Keratinocyte (primary cell): Measurements from ENCODE around the gene CD46. TPM values are rescaled to one million over a fixed set of nuclear protein-coding genes. Genes with fewer than 3 reads are reported as not detected.

ENCODE experiments used
- DNase-seq: peaks from one replicate; pipeline ENCODE4 v3.0.0-alpha.2; 2011; ENCODE audit warnings: low read depth, missing footprints, low spot score
- FAIRE-seq: peaks from 2 replicates; lab custom pipeline; 2011; peaks lifted over from hg19 to GRCh38; lab: Jason Lieb, UNC
- H2AFZ ChIP-seq: 2 replicates; pipeline ENCODE4 v1.6.0; 2012; ENCODE audit warnings: low read length, control low read depth, inconsistent platforms; ENCODE audit not compliant: control insufficient read depth
- H3K27ac ChIP-seq: 2 replicates; pipeline ENCODE4 v1.5.1; 2011; ENCODE audit warnings: low read length; ENCODE audit not compliant: control insufficient read depth, insufficient read depth
- H3K27me3 ChIP-seq: 3 replicates; pipeline ENCODE4 v1.6.0; 2011; ENCODE audit warnings: low read length; ENCODE audit not compliant: control insufficient read depth, insufficient read depth; ENCODE audit errors: extremely low read depth
- H3K36me3 ChIP-seq, 2 experiments: 2 replicates in 1 of 2; 3 replicates in 1 of 2; pipeline ENCODE4 v1.5.1; 2011; ENCODE audit warnings: low read length in 2 of 2, mild to moderate bottlenecking in 1 of 2; ENCODE audit not compliant: control insufficient read depth in 2 of 2, insufficient read depth in 2 of 2; ENCODE audit errors: extremely low read depth in 1 of 2
- H3K4me1 ChIP-seq: 3 replicates; pipeline ENCODE4 v1.5.1; 2011; ENCODE audit warnings: low read length; ENCODE audit not compliant: control insufficient read depth, insufficient read depth; ENCODE audit errors: extremely low read depth
- H3K4me2 ChIP-seq: 3 replicates; pipeline ENCODE4 v1.6.0; 2011; ENCODE audit warnings: low read depth, low read length; ENCODE audit not compliant: control insufficient read depth, insufficient read depth; ENCODE audit errors: extremely low read depth
- H3K4me3 ChIP-seq, 3 experiments: fragments of 200-600 bp in 1 of 3; sonication (generic) in 1 of 3; 2 replicates in 2 of 3; 3 replicates in 1 of 3; pipeline ENCODE4 v1.5.1; 2011 to 2016; ENCODE audit warnings: low read length in 3 of 3, mild to moderate bottlenecking in 3 of 3, control low read depth in 2 of 3, inconsistent platforms in 1 of 3, low read depth in 1 of 3, mixed read lengths in 1 of 3, mixed run types in 1 of 3, moderate library complexity in 1 of 3; ENCODE audit not compliant: control insufficient read depth in 2 of 3, insufficient read depth in 2 of 3; ENCODE audit errors: extremely low read depth in 1 of 3
- H3K79me2 ChIP-seq: 2 replicates; pipeline ENCODE4 v1.6.0; 2012; ENCODE audit warnings: low read length; ENCODE audit not compliant: control insufficient read depth, insufficient read depth
- H3K9ac ChIP-seq: 3 replicates; pipeline ENCODE4 v1.6.0; 2011; ENCODE audit warnings: low read length; ENCODE audit not compliant: control insufficient read depth, insufficient read depth; ENCODE audit errors: extremely low read depth
- H3K9me1 ChIP-seq: 3 replicates; pipeline ENCODE4 v1.6.0; 2011; ENCODE audit warnings: low read length; ENCODE audit not compliant: control insufficient read depth, insufficient read depth; ENCODE audit errors: extremely low read depth
- H3K9me3 ChIP-seq: 2 replicates; pipeline ENCODE4 v1.5.1; 2012; ENCODE audit warnings: low read depth, low read length; ENCODE audit not compliant: control insufficient read depth
- H4K20me1 ChIP-seq: 3 replicates; pipeline ENCODE4 v1.6.0; 2011; ENCODE audit warnings: low read length; ENCODE audit not compliant: control insufficient read depth, insufficient read depth; ENCODE audit errors: extremely low read depth
- CTCF ChIP-seq, 3 experiments: IDR thresholded peaks in 1 of 3; conservative IDR thresholded peaks in 1 of 3; optimal IDR thresholded peaks in 1 of 3; 2 replicates in 2 of 3; 3 replicates in 1 of 3; pipeline versions ENCODE3 to v1.5.1; 2011; ENCODE audit warnings: low read length in 3 of 3, mild to moderate bottlenecking in 3 of 3, moderate library complexity in 2 of 3, control low read depth in 1 of 3, inconsistent platforms in 1 of 3; ENCODE audit not compliant: insufficient read depth in 2 of 3; ENCODE audit errors: extremely low read depth in 1 of 3
- EZH2 ChIP-seq: IDR thresholded peaks from one replicate; pipeline ENCODE4 v1.6.1; 2012; ENCODE audit warnings: inconsistent platforms, mild to moderate bottlenecking, low read length, moderate library complexity
- dilution Hi-C: fragments of 300-500 bp; cut with MboI; formaldehyde crosslinking; loops from one replicate; pipeline ENCODE4 v1.7.0; 2020; ENCODE audit warnings: low sequenced_read_pairs; ENCODE audit not compliant: extremely low pct_ligation_motif_present
- polyA plus RNA-seq, 5 experiments: library from polyadenylated mRNA; depleted of rRNA in 3 of 5; stranded (reverse) in 3 of 5; stranded (forward) in 1 of 5; unstranded in 1 of 5; fragments of >200 nt; gene quantifications; 1 replicate in 1 of 5; 2 replicates in 3 of 5; 3 replicates in 1 of 5; pipeline versions ENCODE4 v1.2.1 to v1.2.3, GENCODE V29; 2011 to 2012; ENCODE audit warnings: missing spikeins in 2 of 5, low read depth in 1 of 5, low replicate concordance in 1 of 5

The CD46 gene
- polyA plus RNA-seq, 1 donor (not counting 4 experiments of a cell fraction or from before 2014, with no cell fraction given): 298 TPM

- H3K4me3 ChIP-seq: no peak overlapping the region
- peaks cover 34% of the 10 kb centered on the region for H3K4me1 ChIP-seq
- DNase-seq (no peak), FAIRE-seq (peak; percentile 43)
- no peaks in the 10 kb centered on the region for H3K27me3 ChIP-seq
- dilution Hi-C loops: no loop called here
- H3K36me3 ChIP-seq: peaks cover 9 to 10% of the 10 kb centered on the region in 2 experiments
- peaks cover 70% of the 10 kb centered on the region for H3K79me2 ChIP-seq
- H3K9ac ChIP-seq: no peak overlapping the region
- H3K9me3 ChIP-seq: no peaks in the 10 kb centered on the region
- peaks cover 9% of the 10 kb centered on the region for H4K20me1 ChIP-seq
- H3K27ac ChIP-seq: peak overlapping the region; percentile 37
- no peaks in the 10 kb centered on the region for H3K9me1 ChIP-seq
- H3K4me2 ChIP-seq: peak overlapping the region; percentile 31
- no peak for TF ChIP-seq CTCF (optimal IDR thresholded peaks at IDR 0.05 in 1 of 3, IDR thresholded peaks at IDR 0.05 in 1 of 3, conservative IDR thresholded peaks at IDR 0.05 in 1 of 3; ENCODE audit: extremely low read depth in 1 of 3, insufficient read depth in 2 of 3, low read length in 3 of 3)
- no peak for TF ChIP-seq EZH2
- H2AFZ ChIP-seq: no peak overlapping the region
Observed at GRCh38 chr1:207755846-207756693, 4.2 kb downstream of the CD46 start.

DNA sequence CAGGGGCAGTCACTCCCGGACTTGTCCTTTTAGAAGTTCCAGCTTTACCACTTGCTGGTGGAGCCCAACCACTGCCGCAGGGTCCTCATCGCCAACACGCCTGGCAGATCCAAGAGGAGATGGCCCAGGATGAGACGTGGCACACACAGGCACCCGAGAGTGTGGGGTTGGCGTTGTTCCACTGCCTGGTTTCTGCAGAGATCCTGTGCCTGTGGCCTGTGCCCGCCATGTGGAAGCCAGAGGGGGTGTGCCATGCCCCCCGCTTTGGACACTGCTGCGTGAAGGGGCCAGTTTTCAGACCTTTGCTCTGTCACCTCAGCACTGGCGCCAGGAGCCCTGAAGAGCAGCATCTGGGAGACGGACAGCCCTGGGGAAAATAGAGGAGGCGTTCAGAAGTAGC lies 10.8 kb downstream of the CD46 start:
- Histone ChIP-seq H3K4me2 (no peak overlapping the region), H3K27ac (no peak overlapping the region), H3K36me3 (peaks cover 12 to 25% of the 10 kb centered on the region in 2 experiments), H3K9me3 (no peaks in the 10 kb centered on the region), H2AFZ (no peak overlapping the region), H3K27me3 (no peaks in the 10 kb centered on the region), H3K4me3 (no peak overlapping the region), H3K79me2 (peaks cover 16% of the 10 kb centered on the region), H3K4me1 (no peaks in the 10 kb centered on the region), H3K9me1 (no peaks in the 10 kb centered on the region), H3K9ac (no peak overlapping the region), H4K20me1 (no peaks in the 10 kb centered on the region)
- FAIRE-seq: no peak
- TF ChIP-seq EZH2 (no peak), CTCF (optimal IDR thresholded peaks at IDR 0.05 in 1 of 3, IDR thresholded peaks at IDR 0.05 in 1 of 3, conservative IDR thresholded peaks at IDR 0.05 in 1 of 3; ENCODE audit: extremely low read depth in 1 of 3, insufficient read depth in 2 of 3, low read length in 3 of 3) (no peak)
- DNase-seq: no peak
- dilution Hi-C loops: no loop called here
